Hypothalamus (tissue), 51 donors: ENCODE results near the gene ARL5A.
"Not testable (repeated sequence)": the region's sequence is repeated elsewhere in the genome, so short reads cannot be mapped to it uniquely, and the experiment has no call there.

ENCODE experiments used
- DNase-seq, 51 donors: peaks; one replicate each; lab custom pipeline; 2025; lab: John Stamatoyannopoulos, UW

Gene ARL5A

GRCh38 chr2:151799886-151800292, 28.3 kb downstream of the ARL5A start:
- DNase-seq, result no peak

GRCh38 chr2:151796774-151797173, 31.4 kb downstream of the ARL5A start:
- DNase-seq, result no peak

GRCh38 chr2:151795646-151796240, 32.5 kb downstream of the ARL5A start:
- DNase-seq, result no peak

- not testable (repeated sequence) for DNase-seq
Observed at GRCh38 chr2:151794422-151794821, 33.8 kb downstream of the ARL5A start.

GRCh38 chr2:151793123-151793522, 35.1 kb downstream of the ARL5A start:
- DNase-seq, result no peak

GRCh38 chr2:151792589-151792988, 35.6 kb downstream of the ARL5A start:
- DNase-seq, result no peak

GRCh38 chr2:151791545-151791944, 36.7 kb downstream of the ARL5A start:
- DNase-seq, result no peak

GRCh38 chr2:151790689-151791088, 37.5 kb downstream of the ARL5A start:
- DNase-seq, result no peak

GRCh38 chr2:151789055-151789834, 39.0 kb downstream of the ARL5A start:
- no peak for DNase-seq

GRCh38 chr2:151786483-151786882, 41.7 kb downstream of the ARL5A start:
- no peak for DNase-seq

- no peak for DNase-seq
Observed at GRCh38 chr2:151786077-151786476, 42.1 kb downstream of the ARL5A start.

- no peak for DNase-seq
Observed at GRCh38 chr2:151783133-151783520, 45.1 kb downstream of the ARL5A start.

GRCh38 chr2:151782378-151783132, 45.7 kb downstream of the ARL5A start:
- DNase-seq, result no peak

- DNase-seq, result no peak
Observed at GRCh38 chr2:151781642-151782041, 46.6 kb downstream of the ARL5A start.

- no peak for DNase-seq
Observed at GRCh38 chr2:151780938-151781337, 47.3 kb downstream of the ARL5A start.

- DNase-seq, result no peak
Observed at GRCh38 chr2:151777935-151778334, 50.3 kb downstream of the ARL5A start.

- no peak for DNase-seq
Observed at GRCh38 chr2:151777487-151777886, 50.7 kb downstream of the ARL5A start.

- no peak for DNase-seq
Observed at GRCh38 chr2:151776367-151776766, 51.9 kb downstream of the ARL5A start.

GRCh38 chr2:151775057-151775740, 53.0 kb downstream of the ARL5A start:
- peak in 1 of 51 donors; percentile 40 for DNase-seq

- no peak for DNase-seq
Observed at GRCh38 chr2:151774506-151774905, 53.7 kb downstream of the ARL5A start.
